Stimulated activated CD4-positive, alpha-beta T cell treated with anti-CD3 and anti-CD28 coated beads, Interleukin-2, amount 100 ng/mL, for 48 hours (primary cell): ENCODE data around the gene ALDH9A1.
"Not testable (repeated sequence)": the region's sequence is repeated elsewhere in the genome, so short reads cannot be mapped to it uniquely, and the experiment has no call there.

Experiments
- DNase-seq, 2 donors: peaks; one replicate each; pipeline ENCODE4 v3.0.0-alpha.2; 2020

Gene ALDH9A1

GRCh38 chr1:165697881-165698760 lies at the start of gene ALDH9A1:
Gene ALDH9A1, minus strand, starts transcription at chr1:165698562. Its CDS starts 4 bp downstream, at chr1:165698558.
- peak; percentile 77 to 84 for DNase-seq

GRCh38 chr1:165747632-165748447 lies 49.5 kb upstream of the ALDH9A1 start:
- no peak for DNase-seq

GRCh38 chr1:165744913-165745312 lies 46.6 kb upstream of the ALDH9A1 start:
- DNase-seq: not testable (repeated sequence)

GRCh38 chr1:165742194-165742593 lies 43.8 kb upstream of the ALDH9A1 start:
- no peak for DNase-seq

- no peak for DNase-seq
Observed at GRCh38 chr1:165738794-165739193, 40.4 kb upstream of the ALDH9A1 start.

- no peak for DNase-seq
Observed at GRCh38 chr1:165737196-165737595, 38.8 kb upstream of the ALDH9A1 start.

GRCh38 chr1:165734906-165735305 lies 36.5 kb upstream of the ALDH9A1 start:
- DNase-seq: no peak

GRCh38 chr1:165726841-165727240 lies 28.5 kb upstream of the ALDH9A1 start:
- DNase-seq: no peak

GRCh38 chr1:165726169-165726568 lies 27.8 kb upstream of the ALDH9A1 start:
- DNase-seq: no peak

GRCh38 chr1:165717918-165718515 lies 19.7 kb upstream of the ALDH9A1 start:
- peak; percentile 9 to 13 for DNase-seq

GRCh38 chr1:165716265-165717051 lies 18.1 kb upstream of the ALDH9A1 start:
- DNase-seq: not testable (repeated sequence)

GRCh38 chr1:165712764-165713163 lies 14.4 kb upstream of the ALDH9A1 start:
- no peak for DNase-seq

GRCh38 chr1:165707984-165708706 lies 9.8 kb upstream of the ALDH9A1 start:
- no peak for DNase-seq

- DNase-seq: no peak
Observed at GRCh38 chr1:165703648-165704047, 5.3 kb upstream of the ALDH9A1 start.

- not testable (repeated sequence) for DNase-seq
Observed at GRCh38 chr1:165701922-165702321, 3.6 kb upstream of the ALDH9A1 start.

- no peak for DNase-seq
Observed at GRCh38 chr1:165699577-165699976, 1.2 kb upstream of the ALDH9A1 start.

GRCh38 chr1:165698761-165699052 lies 345 bp upstream of the ALDH9A1 start:
- no peak for DNase-seq

GRCh38 chr1:165697491-165697880 lies 876 bp downstream of the ALDH9A1 start:
- no peak for DNase-seq

- no peak for DNase-seq
Observed at GRCh38 chr1:165696625-165697100, 1.7 kb downstream of the ALDH9A1 start.

GRCh38 chr1:165695031-165695430 lies 3.3 kb downstream of the ALDH9A1 start:
- no peak for DNase-seq

- no peak for DNase-seq
Observed at GRCh38 chr1:165688046-165688445, 10.3 kb downstream of the ALDH9A1 start.

- DNase-seq: no peak
Observed at GRCh38 chr1:165686971-165687433, 11.4 kb downstream of the ALDH9A1 start.
